ENCODE data around the gene NSMCE1.

NSMCE1 gene

GRCh38 chr16:27229891-27230470 lies 38.6 kb downstream of the NSMCE1 start:
- DNase-seq (ENCODE audit: low read depth) = no peak

- DNase-seq (ENCODE audit: low read depth) = no peak
These were observed 39.7 kb downstream of the NSMCE1 start for GRCh38 chr16:27228621-27229501.

DNA sequence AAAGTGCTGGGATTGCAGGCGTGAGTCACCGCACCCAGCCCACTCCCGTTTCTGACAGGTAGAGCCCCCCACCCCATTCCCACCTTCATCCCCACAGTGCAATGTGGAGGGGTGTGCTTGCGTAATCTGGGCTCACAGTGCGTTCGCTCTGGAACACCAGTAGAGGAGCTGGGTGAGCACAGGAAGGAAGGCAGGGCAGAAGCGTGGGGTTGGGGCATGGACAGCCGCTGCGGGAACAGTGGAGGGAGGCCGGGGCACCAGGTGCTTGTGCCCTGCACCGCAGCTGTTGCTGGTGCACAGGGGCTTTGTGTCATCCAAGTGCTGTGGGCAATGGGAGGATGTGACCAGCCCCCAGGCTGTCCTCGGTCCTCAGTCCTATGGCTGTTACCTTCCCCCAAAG lies 40.5 kb downstream of the NSMCE1 start:
- DNase-seq (ENCODE audit: low read depth) = no peak

DNA sequence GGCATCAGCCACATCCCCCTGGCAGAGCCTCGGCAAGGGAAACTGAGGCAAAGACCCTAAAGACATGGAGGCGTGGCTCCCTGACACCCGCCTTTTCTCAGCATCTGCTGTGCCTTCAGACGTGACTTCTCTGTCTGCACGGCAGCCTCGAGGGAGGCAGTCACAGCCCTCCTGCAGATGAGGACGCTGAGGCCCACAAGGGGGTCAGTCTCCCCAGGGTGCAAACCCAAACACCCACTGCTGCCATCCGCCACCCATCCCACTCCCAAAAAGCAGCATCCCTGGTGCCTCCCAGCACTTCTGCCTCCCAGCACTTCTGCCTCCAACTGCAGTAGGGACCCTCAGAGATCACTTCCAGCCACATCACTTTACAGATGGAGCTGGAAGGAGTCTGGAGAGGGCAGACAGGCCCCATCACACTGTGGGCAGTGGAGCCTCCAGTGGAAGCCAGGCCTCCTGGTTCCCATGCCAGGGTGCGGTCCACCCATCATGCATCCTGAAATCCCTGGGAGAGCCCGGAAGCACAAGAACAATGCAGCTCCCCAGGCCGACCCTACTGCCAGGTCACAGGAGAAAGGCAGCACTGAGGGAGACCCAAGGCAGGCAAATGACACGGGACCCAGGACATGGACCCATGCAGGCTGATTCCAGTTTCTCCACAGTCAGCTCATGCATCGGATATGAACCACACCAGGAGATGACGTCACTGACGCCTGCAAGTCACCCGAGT lies 41.4 kb downstream of the NSMCE1 start:
- no peak for DNase-seq (ENCODE audit: low read depth)

DNA sequence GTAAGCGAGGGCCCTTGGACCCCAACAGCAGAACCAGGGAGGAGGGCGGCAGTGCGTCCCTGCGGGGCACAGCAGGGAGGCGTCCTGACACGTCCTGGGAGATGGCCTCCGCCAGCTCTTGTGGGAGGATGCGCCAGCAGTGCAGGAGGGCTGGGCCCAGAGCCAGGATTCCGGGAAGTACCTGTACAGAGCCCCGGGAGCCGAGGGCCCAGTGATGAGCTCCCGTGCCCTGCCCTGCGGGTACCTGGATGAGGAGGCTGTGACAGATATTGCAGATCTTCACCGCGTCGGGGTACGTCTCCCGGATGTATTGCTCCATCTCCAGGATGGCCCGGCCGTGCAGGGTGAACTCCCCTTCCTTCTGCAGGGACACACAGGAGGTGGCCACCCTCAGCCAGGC lies 42.1 kb downstream of the NSMCE1 start:
- DNase-seq (ENCODE audit: low read depth) = no peak

- no peak for DNase-seq (ENCODE audit: low read depth)
These were observed 42.8 kb downstream of the NSMCE1 start for GRCh38 chr16:27225536-27226360.

- DNase-seq (ENCODE audit: low read depth) = no peak
These were observed 43.8 kb downstream of the NSMCE1 start for GRCh38 chr16:27224741-27225300.

- DNase-seq (ENCODE audit: low read depth) = no peak
These were observed 44.3 kb downstream of the NSMCE1 start for GRCh38 chr16:27224271-27224737.

DNA sequence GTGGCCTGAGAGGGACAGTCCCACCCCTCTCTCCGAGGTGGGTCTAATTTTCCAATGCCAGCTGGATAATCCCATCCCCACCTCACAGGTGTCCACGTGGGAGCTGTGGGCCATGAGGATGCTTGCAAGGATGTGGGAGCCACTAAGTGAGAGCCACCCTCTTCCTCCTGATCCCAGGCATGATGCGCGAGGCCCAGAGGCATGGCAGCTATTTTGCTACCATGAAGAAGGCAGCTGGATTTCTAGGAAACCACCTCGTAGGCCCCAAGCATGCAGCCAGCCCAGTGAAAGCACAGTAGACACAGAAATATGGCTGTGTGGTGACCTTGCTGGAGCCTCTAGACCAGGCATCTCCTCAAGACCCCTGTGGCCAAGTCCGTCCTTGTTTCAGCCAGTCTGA lies 44.9 kb downstream of the NSMCE1 start:
- DNase-seq (ENCODE audit: low read depth) = no peak

DNA sequence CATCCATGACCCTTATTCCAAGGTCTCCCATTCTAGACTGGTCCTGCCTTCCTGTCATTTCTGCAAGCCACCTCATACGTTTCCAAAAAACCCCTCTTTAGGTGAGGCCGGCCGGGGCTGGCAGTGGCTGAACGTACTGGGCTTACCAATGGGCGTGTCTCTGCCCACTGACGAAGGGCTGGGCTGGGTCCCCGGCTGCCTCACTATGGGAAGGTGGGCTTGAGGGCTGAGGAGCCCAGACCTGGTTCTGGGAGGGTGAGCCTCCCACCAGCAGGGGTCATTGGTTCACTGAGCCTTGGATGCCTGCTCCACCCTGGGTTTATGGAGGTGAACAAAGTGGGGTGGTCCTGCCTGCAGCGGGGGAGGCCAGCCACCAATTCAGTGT lies 45.4 kb downstream of the NSMCE1 start:
- no peak for DNase-seq (ENCODE audit: low read depth)

DNA sequence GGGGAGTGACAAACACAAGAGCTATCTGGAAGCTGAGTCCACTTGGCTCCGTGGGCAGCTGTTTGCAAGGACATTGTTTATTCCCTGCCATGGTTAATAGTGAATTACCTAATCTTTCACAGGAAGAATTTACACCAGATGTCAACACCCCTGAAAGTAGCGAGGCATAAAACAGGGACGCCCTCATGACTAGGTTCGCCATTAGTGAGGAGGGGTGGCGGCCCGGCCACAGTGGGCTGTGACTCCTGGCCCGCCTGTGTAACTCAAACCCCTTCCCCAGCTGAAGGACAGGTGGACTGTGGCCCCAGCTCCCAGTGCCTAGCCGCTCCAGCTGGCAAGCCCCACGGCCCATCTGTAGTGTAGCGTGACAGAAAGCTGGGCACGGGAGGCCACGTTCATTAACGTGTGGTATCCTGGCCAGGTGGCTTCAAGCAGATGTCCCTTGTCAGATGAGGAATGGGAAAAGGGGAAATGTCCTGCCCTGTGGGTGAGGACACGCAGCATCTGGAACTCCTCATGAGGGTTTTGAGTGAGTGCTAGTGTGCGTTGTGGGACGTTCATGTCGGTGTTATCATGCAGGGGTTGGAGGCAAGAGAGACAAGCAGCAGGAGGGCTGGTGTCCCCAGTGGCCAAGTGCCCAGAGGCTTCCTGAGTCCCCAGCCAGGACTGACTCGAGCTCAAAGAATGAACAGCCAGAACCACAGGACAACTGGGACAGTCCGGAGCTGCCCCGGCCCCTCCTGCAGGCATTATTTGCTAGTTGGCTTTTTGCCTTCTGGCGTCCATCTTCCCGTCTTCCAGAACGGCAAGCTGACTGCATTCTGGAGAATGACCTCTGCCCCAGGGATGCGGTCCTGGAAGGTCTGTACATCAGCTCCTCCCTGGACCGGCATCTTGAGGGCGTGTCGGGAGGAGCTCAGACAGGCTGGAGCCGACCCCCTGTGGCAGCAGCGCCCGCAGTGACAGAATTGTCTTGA lies 46.0 kb downstream of the NSMCE1 start:
- DNase-seq (ENCODE audit: low read depth) = no peak

- no peak for DNase-seq (ENCODE audit: low read depth)
These were observed 46.9 kb downstream of the NSMCE1 start for GRCh38 chr16:27221576-27222248.

DNA sequence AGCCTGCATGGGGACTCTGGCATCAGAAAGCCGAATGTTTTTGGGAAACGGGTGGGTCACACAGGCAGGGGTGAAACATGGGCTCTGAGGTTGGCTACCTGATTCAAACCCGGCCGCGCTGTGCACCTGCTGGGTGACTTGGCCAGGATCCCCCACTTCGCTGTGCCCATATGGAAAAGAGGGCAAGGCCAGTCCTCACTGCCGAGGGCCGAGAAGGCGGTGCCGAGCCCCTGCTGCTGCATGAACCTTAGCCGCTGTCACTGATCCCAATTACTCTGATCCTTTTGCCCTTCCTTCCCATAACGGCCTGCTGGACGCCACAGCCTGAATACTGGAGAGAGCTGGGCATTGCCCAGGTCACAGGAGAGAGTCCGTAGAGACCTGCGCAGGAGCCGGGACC lies 47.6 kb downstream of the NSMCE1 start:
- no peak for DNase-seq (ENCODE audit: low read depth)

GRCh38 chr16:27220527-27220926 lies 48.0 kb downstream of the NSMCE1 start:
- DNase-seq (ENCODE audit: low read depth) = no peak

- DNase-seq (ENCODE audit: low read depth) = no peak
These were observed 48.5 kb downstream of the NSMCE1 start for GRCh38 chr16:27220120-27220519.

GRCh38 chr16:27219161-27219560 lies 49.4 kb downstream of the NSMCE1 start:
- no peak for DNase-seq (ENCODE audit: low read depth)

- no peak for DNase-seq (ENCODE audit: low read depth)
These were observed 49.8 kb downstream of the NSMCE1 start for GRCh38 chr16:27218756-27219155.

DNA sequence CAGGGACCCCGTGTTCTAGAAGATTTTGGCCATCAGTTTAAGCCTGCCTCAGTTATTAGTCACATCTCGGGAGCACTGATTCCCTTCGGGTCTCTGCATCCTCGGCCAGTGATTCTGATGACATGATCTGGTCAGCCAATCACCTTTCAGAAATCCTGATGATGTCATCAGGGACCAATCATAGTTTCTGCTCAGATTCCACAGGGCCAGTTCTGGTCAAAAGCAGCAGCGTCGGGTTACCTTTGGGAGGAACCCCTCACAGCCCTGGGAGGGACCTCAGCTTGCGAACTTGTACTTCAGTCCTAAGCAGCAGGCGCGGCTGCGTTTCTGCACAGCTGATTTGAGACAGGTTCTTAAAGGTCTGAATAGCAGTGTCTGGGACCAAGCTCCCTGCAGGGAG lies 51.3 kb downstream of the NSMCE1 start:
- no peak for DNase-seq (ENCODE audit: low read depth)

DNA sequence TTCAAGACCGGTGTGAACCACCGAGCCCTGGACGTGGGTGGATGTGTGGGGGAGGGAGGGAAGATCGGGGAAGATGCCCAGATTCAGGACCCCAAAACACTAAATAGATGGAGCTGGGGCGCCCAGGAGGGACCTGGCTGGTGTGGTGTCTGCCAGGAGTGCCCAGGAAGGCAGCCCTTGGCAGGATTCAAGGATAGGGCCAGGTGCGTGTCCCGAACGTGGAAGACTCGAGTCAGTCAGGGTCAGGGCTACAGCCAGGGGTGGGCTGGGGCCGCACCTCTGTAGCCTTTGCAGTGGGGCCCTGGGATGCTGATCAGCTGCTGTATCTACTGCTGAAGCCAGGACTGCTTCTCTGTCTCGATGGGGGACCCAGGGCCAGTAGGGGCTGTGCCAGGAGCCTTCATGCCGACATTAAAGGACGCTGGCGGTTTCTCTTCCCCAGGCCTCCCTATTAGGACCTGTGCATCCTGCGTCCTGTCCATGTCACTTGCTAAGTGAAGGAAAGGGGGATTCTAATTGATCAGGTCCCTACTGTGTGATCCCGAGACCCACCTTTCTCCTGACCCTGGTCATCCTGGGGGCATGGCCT lies 52.2 kb downstream of the NSMCE1 start:
- DNase-seq (ENCODE audit: low read depth) = no peak

- no peak for DNase-seq (ENCODE audit: low read depth)
These were observed 52.9 kb downstream of the NSMCE1 start for GRCh38 chr16:27215660-27216059.
